Neutrophil (primary cell): ENCODE data around the gene CDCA5.

ENCODE experiments used
- H3K27ac ChIP-seq: fragments of 200-600 bp; sonication (generic); 2 replicates; pipeline ENCODE4 v1.5.1; 2016; ENCODE audit warnings: mild to moderate bottlenecking, moderate library complexity
- H3K27me3 ChIP-seq: fragments of 200-600 bp; sonication (generic); 2 replicates; pipeline ENCODE4 v1.6.0; 2016; ENCODE audit warnings: mild to moderate bottlenecking
- H3K36me3 ChIP-seq: fragments of 200-600 bp; sonication (generic); 2 replicates; pipeline ENCODE4 v1.5.1; 2017
- H3K4me1 ChIP-seq, 2 experiments: fragments of 200-600 bp in 1 of 2; sonication (generic) in 1 of 2; 1 replicate in 1 of 2; 2 replicates in 1 of 2; pipeline versions ENCODE4 v1.5.1 to v1.6.1; 2013 to 2016; ENCODE audit warnings: low read depth in 1 of 2, low read length in 1 of 2, mild to moderate bottlenecking in 1 of 2, moderate library complexity in 1 of 2; ENCODE audit not compliant: control insufficient read depth in 1 of 2, insufficient read depth in 1 of 2
- H3K4me3 ChIP-seq, 2 experiments: fragments of 200-600 bp in 1 of 2; sonication (generic) in 1 of 2; 1 replicate in 1 of 2; 2 replicates in 1 of 2; pipeline ENCODE4 v1.5.1; 2013 to 2016; ENCODE audit warnings: low read depth in 1 of 2, low read length in 1 of 2, mild to moderate bottlenecking in 1 of 2, moderate library complexity in 1 of 2
- H3K9me3 ChIP-seq: fragments of 200-600 bp; sonication (generic); 2 replicates; pipeline ENCODE4 v1.5.1; 2016
- CTCF ChIP-seq: fragments of 200-600 bp; sonication (generic); IDR thresholded peaks from 2 replicates; pipeline ENCODE4 v1.5.1; 2016; ENCODE audit warnings: antibody characterized with exemption

Gene CDCA5

GRCh38 chr11:65126624-65127274 is 42.9 kb upstream of the CDCA5 start:
- no peak for TF ChIP-seq CTCF
- Histone ChIP-seq H3K27ac (no peak overlapping the region), H3K9me3 (no peaks in the 10 kb centered on the region), H3K27me3 (no peaks in the 10 kb centered on the region), H3K36me3 (peaks cover 75% of the 10 kb centered on the region), H3K4me3 (no peak overlapping the region), H3K4me1 (peaks cover 11 to 13% of the 10 kb centered on the region in 2 experiments)

- Histone ChIP-seq H3K36me3 (peaks cover 72% of the 10 kb centered on the region), H3K4me3 (no peak overlapping the region), H3K27me3 (no peaks in the 10 kb centered on the region), H3K4me1 (peaks cover 22 to 24% of the 10 kb centered on the region in 2 experiments), H3K27ac (no peak overlapping the region), H3K9me3 (no peaks in the 10 kb centered on the region)
- TF ChIP-seq CTCF = no peak
These were observed 41.6 kb upstream of the CDCA5 start for GRCh38 chr11:65125197-65126056.

GRCh38 chr11:65124480-65125196 is 40.8 kb upstream of the CDCA5 start:
- Histone ChIP-seq H3K9me3 (no peaks in the 10 kb centered on the region), H3K27me3 (no peaks in the 10 kb centered on the region), H3K27ac (no peak overlapping the region), H3K4me3 (no peak overlapping the region), H3K4me1 (peaks cover 24 to 25% of the 10 kb centered on the region in 2 experiments), H3K36me3 (peaks cover 72% of the 10 kb centered on the region)
- no peak for TF ChIP-seq CTCF

- Histone ChIP-seq H3K36me3 (peaks cover 64% of the 10 kb centered on the region), H3K27me3 (no peaks in the 10 kb centered on the region), H3K9me3 (no peaks in the 10 kb centered on the region), H3K4me1 (peaks cover 35 to 37% of the 10 kb centered on the region in 2 experiments), H3K27ac (peak within 1 kb of the TSS; percentile 90), H3K4me3 (peak within 1 kb of the TSS; percentile 79 to 91)
- TF ChIP-seq CTCF = no peak
These were observed 38.2 kb upstream of the CDCA5 start, which contains the start of the genes FAU and MRPL49 for GRCh38 chr11:65121865-65122696. FAU (minus strand) TSS chr11:65122134; CDS start chr11:65121813, 321 bp downstream. MRPL49 (plus strand) TSS chr11:65122321; CDS start chr11:65122347, 26 bp downstream.

GRCh38 chr11:65121447-65121864 is 37.6 kb upstream of the CDCA5 start:
- peaks cover 42 to 43% of the 10 kb centered on the region in 2 experiments for H3K4me1 ChIP-seq
- no peaks in the 10 kb centered on the region for H3K9me3 ChIP-seq
- H3K27me3 ChIP-seq = no peaks in the 10 kb centered on the region
- peak overlapping the region; percentile 79 to 91 for H3K4me3 ChIP-seq
- H3K36me3 ChIP-seq = peaks cover 58% of the 10 kb centered on the region
- no peak for TF ChIP-seq CTCF
- H3K27ac ChIP-seq = peak overlapping the region; percentile 90
